HFFc6 (cell line): ENCODE data around the gene FAM227A. TPM values are rescaled to one million over a fixed set of nuclear protein-coding genes. Genes with fewer than 3 reads are reported as not detected.

Source experiments
- DNase-seq: peaks from one replicate; pipeline ENCODE4 v3.0.0-alpha.2; 2018
- H3K27ac Mint-ChIP-seq: 2 replicates; pipeline ENCODE4 v1.8.0; 2020; ENCODE audit warnings: mild to moderate bottlenecking, mixed read lengths
- H3K27me3 Mint-ChIP-seq: 2 replicates; pipeline ENCODE4 v1.8.0; 2021; ENCODE audit warnings: mild to moderate bottlenecking, moderate library complexity, mixed read lengths; ENCODE audit not compliant: insufficient read depth
- H3K36me3 Mint-ChIP-seq: 2 replicates; pipeline ENCODE4 v1.8.0; 2021; ENCODE audit warnings: low read depth, mixed read lengths
- H3K4me1 Mint-ChIP-seq: 2 replicates; pipeline ENCODE4 v1.8.0; 2020; ENCODE audit warnings: low read depth, mixed read lengths
- H3K4me3 Mint-ChIP-seq: 2 replicates; pipeline ENCODE4 v1.8.0; 2020; ENCODE audit warnings: mild to moderate bottlenecking, moderate library complexity, mixed read lengths
- H3K9me3 Mint-ChIP-seq: 2 replicates; pipeline ENCODE4 v1.8.0; 2020; ENCODE audit warnings: mild to moderate bottlenecking, mixed read lengths
- CTCF ChIP-seq: fragments of 200-600 bp; sonication (generic); IDR thresholded peaks from 2 replicates; pipeline ENCODE4 v1.5.0; 2021; ENCODE audit warnings: antibody characterized with exemption, mild to moderate bottlenecking
- total RNA-seq, 6 experiments: library from RNA; stranded (reverse); fragmentation: NEBNext Ultra II Directional; extraction: Animal tissue kit (Norgen Biotek cat#: 25700); gene quantifications; 2 replicates in 1 of 6; 3 replicates in 5 of 6; pipeline ENCODE4 v1.2.3, GENCODE V29; 2021

Gene FAM227A
- total RNA-seq, 6 experiments from 2014 or later = 0.41 to 0.88 (median 0.80) TPM

- DNase-seq = no peak
- no peaks in the 10 kb centered on the region for H3K27me3 Mint-ChIP-seq
- TF ChIP-seq CTCF = no peak
- no peak overlapping the region for H3K4me3 Mint-ChIP-seq
- H3K9me3 Mint-ChIP-seq = no peaks in the 10 kb centered on the region
- H3K27ac Mint-ChIP-seq = no peak overlapping the region
- H3K36me3 Mint-ChIP-seq = no peaks in the 10 kb centered on the region; the same call in 1 of the 2 replicates
- H3K4me1 Mint-ChIP-seq = 0 out of 2 replicates have a peak, but pooled peaks cover 5% of the 10 kb centered on the region
Observed at GRCh38 chr22:38641476-38642040, 14.6 kb downstream of the FAM227A start.

- no peaks in the 10 kb centered on the region for H3K9me3 Mint-ChIP-seq
- no peaks in the 10 kb centered on the region; the same call in 1 of the 2 replicates for H3K36me3 Mint-ChIP-seq
- peaks cover 2% of the 10 kb centered on the region; the same call in 1 of the 2 replicates for H3K27me3 Mint-ChIP-seq
- no peak overlapping the region for H3K4me3 Mint-ChIP-seq
- DNase-seq = no peak
- TF ChIP-seq CTCF = no peak
- no peak overlapping the region for H3K27ac Mint-ChIP-seq
- 0 out of 2 replicates have a peak, but pooled peaks cover 5% of the 10 kb centered on the region for H3K4me1 Mint-ChIP-seq
Observed at GRCh38 chr22:38638728-38639127, 17.5 kb downstream of the FAM227A start.

GRCh38 chr22:38638216-38638615 lies 18.0 kb downstream of the FAM227A start:
- no peak for DNase-seq
- TF ChIP-seq CTCF = no peak
- H3K36me3 Mint-ChIP-seq = no peaks in the 10 kb centered on the region; the same call in 1 of the 2 replicates
- H3K4me3 Mint-ChIP-seq = no peak overlapping the region
- H3K4me1 Mint-ChIP-seq = 0 out of 2 replicates have a peak, but pooled peaks cover 5% of the 10 kb centered on the region
- no peak overlapping the region for H3K27ac Mint-ChIP-seq
- no peaks in the 10 kb centered on the region for H3K9me3 Mint-ChIP-seq
- peaks cover 2% of the 10 kb centered on the region; the same call in 1 of the 2 replicates for H3K27me3 Mint-ChIP-seq

- Mint-ChIP-seq H3K27ac (no peak overlapping the region), H3K9me3 (no peaks in the 10 kb centered on the region), H3K36me3 (no peaks in the 10 kb centered on the region), H3K4me1 (no peaks in the 10 kb centered on the region), H3K4me3 (no peak overlapping the region), H3K27me3 (peaks cover 2% of the 10 kb centered on the region)
- no peak for DNase-seq
- TF ChIP-seq CTCF = no peak
Observed at GRCh38 chr22:38632528-38632927, 23.7 kb downstream of the FAM227A start.

- no peak overlapping the region for H3K4me3 Mint-ChIP-seq
- H3K36me3 Mint-ChIP-seq = no peaks in the 10 kb centered on the region
- H3K27me3 Mint-ChIP-seq = peaks cover 2% of the 10 kb centered on the region
- H3K27ac Mint-ChIP-seq = no peak overlapping the region
- no peaks in the 10 kb centered on the region for H3K9me3 Mint-ChIP-seq
- TF ChIP-seq CTCF = no peak
- no peak for DNase-seq
- no peaks in the 10 kb centered on the region for H3K4me1 Mint-ChIP-seq
Observed at GRCh38 chr22:38631724-38632123, 24.5 kb downstream of the FAM227A start.
